Fibroblast of villous mesenchyme (primary cell): ENCODE measurements around the gene CAPN8. TPM values are rescaled to one million over a fixed set of nuclear protein-coding genes. Genes with fewer than 3 reads are reported as not detected.

Experiments
- DNase-seq: peaks from one replicate; pipeline ENCODE4 v3.0.0-alpha.2; 2010; ENCODE audit warnings: low read depth
- H3K4me3 ChIP-seq: 2 replicates; pipeline ENCODE4 v1.5.1; 2011; ENCODE audit warnings: low read depth, mild to moderate bottlenecking, low read length
- CTCF ChIP-seq: IDR thresholded peaks from 2 replicates; pipeline ENCODE4 v1.5.1; 2012; ENCODE audit warnings: low read depth, mild to moderate bottlenecking, low read length; ENCODE audit not compliant: insufficient read depth
- total RNA-seq: library from RNA; depleted of rRNA; stranded (reverse); fragments of >200 nt; gene quantifications from 2 replicates; pipeline ENCODE4 v1.2.3, GENCODE V29; 2012

Gene CAPN8
- total RNA-seq, 1 donor: not detected

- peak; percentile 72 for TF ChIP-seq CTCF
- DNase-seq: peak; percentile 46
- H3K4me3 ChIP-seq: no peak overlapping the region
Measured at GRCh38 chr1:223683586-223684487, 18.3 kb upstream of the CAPN8 start.

GRCh38 chr1:223682502-223682901 is 17.0 kb upstream of the CAPN8 start:
- no peak for DNase-seq
- H3K4me3 ChIP-seq: no peak overlapping the region
- no peak for TF ChIP-seq CTCF

- no peak for TF ChIP-seq CTCF
- no peak for DNase-seq
Measured at GRCh38 chr1:223680188-223680587, 14.7 kb upstream of the CAPN8 start.

GRCh38 chr1:223678841-223679240 is 13.3 kb upstream of the CAPN8 start:
- H3K4me3 ChIP-seq: no peak overlapping the region
- no peak for DNase-seq
- TF ChIP-seq CTCF: no peak

More at GRCh38 chr1:223680188-223680587, 14.7 kb upstream of the CAPN8 start:
- no peak overlapping the region for H3K4me3 ChIP-seq

DNA sequence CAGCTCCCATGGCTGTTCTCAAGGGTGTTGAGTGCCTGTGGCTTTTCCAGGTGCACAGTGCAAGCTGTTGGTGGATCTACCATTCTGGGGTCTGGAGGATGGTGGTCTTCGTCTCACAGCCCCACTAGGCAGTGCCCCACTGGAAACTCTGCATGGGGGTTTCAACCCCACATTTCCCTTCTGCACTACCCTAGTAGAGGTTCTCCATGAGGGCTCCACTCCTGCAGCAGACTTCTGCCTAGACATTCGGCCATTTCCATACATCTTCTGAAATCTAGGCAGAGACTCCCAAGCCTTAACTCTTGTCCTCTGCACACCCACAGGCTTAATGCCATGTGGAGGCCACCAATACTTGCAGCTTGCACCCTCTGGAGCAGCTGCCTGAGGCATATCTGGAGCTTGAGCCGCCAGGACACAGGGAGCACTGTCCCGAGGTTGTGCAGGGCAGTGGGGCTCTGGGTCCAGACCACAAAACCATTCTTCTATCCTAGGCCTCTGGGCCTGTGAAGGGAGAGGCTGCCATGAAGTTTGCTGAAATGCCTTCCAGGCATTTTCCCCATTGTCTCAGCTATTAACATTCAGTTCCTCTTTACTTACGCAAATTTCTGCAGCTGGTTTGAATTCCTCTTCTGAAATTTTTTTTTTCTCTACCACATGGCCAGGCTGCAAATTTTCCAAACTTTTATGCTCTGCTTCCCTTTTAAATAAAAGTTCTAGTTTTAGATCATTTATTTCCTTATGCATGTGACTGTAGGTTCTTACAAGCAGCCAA is 8.8 kb upstream of the CAPN8 start:
- no peak for TF ChIP-seq CTCF
- no peak overlapping the region for H3K4me3 ChIP-seq
- DNase-seq: no peak

- H3K4me3 ChIP-seq: no peak overlapping the region
- TF ChIP-seq CTCF: peak; percentile 60
- peak; percentile 30 for DNase-seq
Measured at GRCh38 chr1:223670458-223671159, 5.1 kb upstream of the CAPN8 start.
